Hematopoietic multipotent progenitor cell treated with erythropoietin and hydrocortisone succinate and interleukin-3 and kit ligand, for 6 days (in vitro differentiated cells): ENCODE data around the gene RPS16.
A peak's percentile ranks its signal among the peaks of the same experiment; 100 is the strongest.

Experiments
- DNase-seq: peaks from one replicate; pipeline ENCODE4 v3.0.0-alpha.2; 2015

The RPS16 gene

GRCh38 chr19:39448271-39448670 lies 12.5 kb upstream of the RPS16 start:
- DNase-seq: no peak

- DNase-seq: no peak
Measured at GRCh38 chr19:39446365-39447084, 10.8 kb upstream of the RPS16 start.

GRCh38 chr19:39445196-39446111 lies 9.7 kb upstream of the RPS16 start, which contains the start of gene SUPT5H:
TSS of gene SUPT5H (plus strand) at chr19:39445582. CDS start at chr19:39445891, 309 bp downstream.
- DNase-seq: peak; percentile 99

- DNase-seq: peak; percentile 49
Measured at GRCh38 chr19:39444598-39445195, 8.9 kb upstream of the RPS16 start.

- DNase-seq: no peak
Measured at GRCh38 chr19:39438270-39438934, 2.7 kb upstream of the RPS16 start.

GRCh38 chr19:39436350-39436716 lies 584 bp upstream of the RPS16 start:
- DNase-seq: no peak

GRCh38 chr19:39434123-39435076 lies 1.3 kb downstream of the RPS16 start:
- DNase-seq: no peak

- DNase-seq: no peak
Measured at GRCh38 chr19:39433480-39434079, 2.2 kb downstream of the RPS16 start.

- no peak for DNase-seq
Measured at GRCh38 chr19:39432677-39433025, 3.1 kb downstream of the RPS16 start.

GRCh38 chr19:39430675-39431593 lies 4.8 kb downstream of the RPS16 start:
- peak; percentile 34 for DNase-seq

- DNase-seq: no peak
Measured at GRCh38 chr19:39428283-39429112, 7.3 kb downstream of the RPS16 start.

GRCh38 chr19:39427707-39428106 lies 8.0 kb downstream of the RPS16 start:
- no peak for DNase-seq

GRCh38 chr19:39426170-39426569 lies 9.6 kb downstream of the RPS16 start:
- no peak for DNase-seq

GRCh38 chr19:39425744-39426143 lies 10.0 kb downstream of the RPS16 start:
- no peak for DNase-seq

GRCh38 chr19:39424934-39425333 lies 10.8 kb downstream of the RPS16 start:
- DNase-seq: no peak

GRCh38 chr19:39423258-39424086 lies 12.3 kb downstream of the RPS16 start:
- DNase-seq: no peak

- no peak for DNase-seq
Measured at GRCh38 chr19:39422020-39422419, 13.7 kb downstream of the RPS16 start.

- no peak for DNase-seq
Measured at GRCh38 chr19:39420769-39421168, 15.0 kb downstream of the RPS16 start.
